DMS53 treated with DMSO at 0.1 percent for 48 hours (cell line): Measurements from ENCODE around the gene GSX2.
"Not testable (repeated sequence)": the region's sequence is repeated elsewhere in the genome, so short reads cannot be mapped to it uniquely, and the experiment has no call there.

Source experiments
- DNase-seq: peaks from one replicate; lab custom pipeline; 2025; ENCODE audit not compliant: unreplicated experiment; lab: John Stamatoyannopoulos, UW

GSX2 gene

GRCh38 chr4:54099748-54100574, at the start of gene GSX2:
Gene GSX2, plus strand, starts transcription at chr4:54100163. Its CDS starts 182 bp downstream, at chr4:54100345.
- no peak for DNase-seq

- DNase-seq = no peak
Observed at GRCh38 chr4:54050214-54050904, 49.6 kb upstream of the GSX2 start.

DNA sequence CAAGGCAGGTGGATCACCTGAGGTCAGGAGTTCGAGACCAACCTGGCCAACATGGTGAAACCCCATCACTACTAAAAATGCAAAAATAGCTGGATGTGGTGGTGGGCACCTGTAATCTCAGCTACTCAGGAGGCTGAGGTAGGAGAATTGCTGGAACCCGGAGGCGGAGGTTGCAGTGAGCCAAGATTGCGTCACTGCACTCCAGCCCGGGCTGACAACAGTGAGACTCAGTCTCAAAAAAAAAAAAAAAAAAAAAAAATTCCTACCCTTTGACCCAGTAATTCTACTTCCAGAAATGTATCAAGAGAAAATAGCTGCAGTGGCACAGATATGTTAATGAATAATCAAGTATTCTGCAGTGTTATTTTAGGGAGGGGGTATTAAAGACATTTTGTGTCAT, 46.6 kb upstream of the GSX2 start:
- DNase-seq = not testable (repeated sequence)

- no peak for DNase-seq
Observed at GRCh38 chr4:54054501-54054900, 45.5 kb upstream of the GSX2 start.

GRCh38 chr4:54055494-54055893, 44.5 kb upstream of the GSX2 start:
- DNase-seq = no peak

DNA sequence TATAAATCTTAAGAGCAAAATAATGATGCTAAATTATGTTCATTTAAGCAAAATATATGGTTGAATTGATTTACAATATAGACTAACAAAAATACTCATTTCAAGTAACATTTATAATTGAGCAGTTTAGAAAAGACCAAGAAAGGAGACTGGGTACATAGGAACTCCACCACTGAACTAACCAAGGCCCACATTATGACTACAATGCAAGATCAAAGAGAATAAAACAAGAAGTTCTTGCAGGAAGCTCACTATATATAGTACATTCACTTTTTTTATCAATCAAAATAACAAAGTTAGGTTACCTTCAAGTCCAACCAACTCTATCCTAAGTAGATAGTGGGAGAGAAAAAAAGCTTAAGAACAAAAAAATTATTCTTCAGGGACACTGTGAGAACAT, 43.6 kb upstream of the GSX2 start:
- DNase-seq = no peak

DNA sequence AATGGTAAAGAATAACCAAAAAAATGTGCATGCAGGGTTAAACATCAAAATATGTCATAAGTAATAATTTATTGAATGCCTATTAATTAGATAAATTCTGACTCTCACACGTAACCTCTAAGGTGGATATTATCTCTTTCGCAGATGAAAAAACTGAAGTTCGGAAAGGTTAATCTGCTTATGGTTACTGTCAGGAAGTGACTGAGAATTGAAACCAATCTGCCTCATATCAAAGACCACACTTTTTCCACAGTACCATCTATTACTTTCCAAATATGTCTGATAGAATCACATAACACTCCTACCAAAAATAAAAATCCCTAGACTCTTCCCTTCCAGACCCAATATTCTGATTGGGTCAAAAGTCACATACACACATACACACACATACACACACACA, 41.8 kb upstream of the GSX2 start:
- DNase-seq = no peak

GRCh38 chr4:54060116-54060515, 39.8 kb upstream of the GSX2 start:
- no peak for DNase-seq

GRCh38 chr4:54061067-54061466, 38.9 kb upstream of the GSX2 start:
- DNase-seq = no peak

DNA sequence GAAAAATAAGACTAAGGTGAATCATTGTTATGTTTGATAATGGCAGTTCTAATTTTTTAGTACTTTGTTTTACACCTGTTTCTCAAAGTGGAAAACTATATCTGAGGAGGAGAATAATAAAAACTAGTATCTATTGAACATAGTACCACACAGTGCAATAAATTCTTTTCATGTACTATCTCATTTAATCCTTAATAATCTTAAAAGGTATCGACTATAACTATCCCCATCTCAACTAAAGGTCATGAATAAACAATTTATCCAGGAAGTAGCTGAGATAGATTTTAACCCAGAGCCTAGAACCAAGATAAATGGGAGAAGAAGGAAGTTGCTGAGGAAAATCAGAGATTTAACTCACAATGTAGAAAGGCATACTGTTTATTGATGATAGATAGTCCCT, 38.1 kb upstream of the GSX2 start:
- no peak for DNase-seq

- no peak for DNase-seq
Observed at GRCh38 chr4:54062392-54062791, 37.6 kb upstream of the GSX2 start.

- no peak for DNase-seq
Observed at GRCh38 chr4:54063229-54063628, 36.7 kb upstream of the GSX2 start.

GRCh38 chr4:54063737-54064316, 36.1 kb upstream of the GSX2 start:
- DNase-seq = no peak

GRCh38 chr4:54064317-54065111, 35.4 kb upstream of the GSX2 start, which contains the start of gene CHIC2:
Gene CHIC2, minus strand, starts transcription at chr4:54064605. Its CDS starts 305 bp downstream, at chr4:54064300.
- DNase-seq = peak; percentile 52

GRCh38 chr4:54065282-54066087, 34.5 kb upstream of the GSX2 start:
- no peak for DNase-seq

- no peak for DNase-seq
Observed at GRCh38 chr4:54066088-54066415, 33.9 kb upstream of the GSX2 start.

DNA sequence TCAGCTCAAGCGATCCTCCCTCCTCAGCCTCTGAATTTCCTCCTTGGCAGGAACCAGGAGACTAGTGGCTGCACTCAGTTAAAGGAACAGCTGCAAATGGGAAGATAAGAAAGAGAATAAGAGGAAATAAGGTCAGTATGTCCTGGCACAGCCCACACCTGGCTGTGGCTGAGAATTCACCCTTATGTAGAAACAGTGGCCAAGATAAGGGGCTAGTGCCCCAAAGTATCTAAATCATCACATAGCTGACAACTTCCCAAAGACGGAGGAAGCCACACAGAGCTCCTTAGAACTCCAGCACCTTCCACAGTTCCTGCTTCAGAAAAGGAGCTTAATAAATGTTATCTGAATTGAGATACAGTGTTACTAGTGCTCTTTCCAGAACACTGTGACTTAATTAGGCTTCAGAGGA, 33.2 kb upstream of the GSX2 start:
- no peak for DNase-seq

GRCh38 chr4:54067166-54067565, 32.8 kb upstream of the GSX2 start:
- no peak for DNase-seq

DNA sequence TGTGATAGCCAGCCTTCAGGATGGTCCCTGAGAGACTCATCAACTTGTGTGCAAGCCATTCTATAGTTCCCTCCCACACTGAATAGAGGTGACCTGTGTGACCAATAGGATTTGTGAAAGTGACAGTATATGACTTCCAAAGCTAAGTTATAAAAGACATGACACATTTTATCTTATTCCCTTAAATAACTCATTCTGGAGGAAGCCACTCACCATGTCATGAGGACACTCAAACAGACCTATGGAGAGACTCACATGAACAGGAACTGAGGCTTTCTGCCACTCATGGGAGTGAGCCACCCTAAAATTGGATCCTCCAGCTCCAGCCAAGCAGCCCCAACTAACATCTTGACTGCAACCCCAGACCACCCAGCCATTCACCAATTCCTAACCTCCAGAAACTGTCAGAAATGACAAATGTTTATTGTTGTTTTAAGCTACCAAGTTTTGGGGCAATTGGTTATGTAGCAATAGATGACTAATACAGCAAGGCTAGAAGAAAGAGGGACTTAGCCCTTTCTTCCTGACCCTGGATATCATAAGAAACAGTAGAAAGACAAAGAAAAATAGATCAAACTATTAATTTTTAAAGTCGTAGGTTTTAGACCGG, 26.6 kb upstream of the GSX2 start:
- no peak for DNase-seq

DNA sequence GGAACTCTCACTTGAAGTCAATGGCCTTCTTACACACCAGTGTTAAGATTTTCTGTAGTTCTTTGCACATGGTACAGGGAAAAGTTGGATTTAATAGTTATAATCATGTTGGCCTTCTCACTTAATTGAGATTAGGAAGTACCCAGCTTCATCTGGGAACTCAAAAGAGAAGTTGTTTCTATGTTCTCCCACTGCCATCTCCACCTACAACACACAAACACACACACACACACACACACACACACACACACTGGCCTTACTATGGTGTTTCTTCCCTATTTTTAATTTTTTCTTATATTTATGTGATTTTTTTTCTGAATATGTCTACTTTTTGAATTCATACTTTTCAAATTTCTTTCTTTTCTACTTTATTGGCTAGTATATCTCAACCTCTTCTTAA, 25.6 kb upstream of the GSX2 start:
- no peak for DNase-seq
